ENCODE results near the gene DCAF17.

- TF ChIP-seq YY1 (IDR thresholded peaks at IDR 0.05; ENCODE audit: insufficient read depth, insufficient replicate concordance, low read depth, low read length) (no peak), PAXIP1 (CRISPR knock-in tag; conservative IDR thresholded peaks at IDR 0.05) (no peak), ZFX (CRISPR knock-in tag; IDR thresholded peaks at IDR 0.05; ENCODE audit: low read depth) (no peak), SRSF4 (IDR thresholded peaks at IDR 0.05; ENCODE audit: low read depth, low read length, poor library complexity, severe bottlenecking) (no peak), SUZ12 (IDR thresholded peaks at IDR 0.05; ENCODE audit: low read depth, low read length) (no peak), ZFP62 (CRISPR knock-in tag; IDR thresholded peaks at IDR 0.05) (no peak), FOXO4 (CRISPR knock-in tag; conservative IDR thresholded peaks at IDR 0.05) (no peak)
Measured at GRCh38 chr2:171491292-171491691, 57.3 kb downstream of the DCAF17 start.
